GM18508 (cell line): ENCODE data around the gene VSTM2L.

ENCODE experiments used
- ATAC-seq: cut with Tn5 transposase; IDR thresholded peaks from one replicate; pipeline ENCODE4 v1.9.1; 2021; ENCODE audit warnings: moderate number of reproducible peaks; ENCODE audit not compliant: insufficient read depth, unreplicated experiment

The VSTM2L gene

DNA sequence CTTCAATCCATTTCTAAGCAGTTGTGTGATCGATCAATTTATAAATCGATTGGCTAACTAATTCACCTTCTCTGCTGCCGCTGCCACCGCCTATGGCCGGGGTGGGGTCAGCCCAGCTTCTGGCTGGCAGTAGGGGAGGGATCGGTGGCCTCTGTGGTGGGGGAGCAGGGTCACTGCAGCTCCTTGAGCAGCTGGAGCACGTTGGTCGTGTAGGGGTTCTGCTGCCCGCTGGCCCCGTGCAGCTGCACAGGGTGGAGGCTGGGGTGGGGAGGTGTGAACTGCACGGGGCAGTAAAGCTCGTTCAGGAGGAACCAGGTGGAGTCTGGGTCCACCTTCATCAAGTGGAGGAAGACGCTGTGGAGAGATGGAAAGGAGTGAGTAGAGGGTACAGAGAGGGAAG, 80.4 kb downstream of the VSTM2L start:
- no peak for ATAC-seq

GRCh38 chr20:37984018-37984785, 81.3 kb downstream of the VSTM2L start:
- no peak for ATAC-seq

- ATAC-seq, result no peak
These were observed 83.3 kb downstream of the VSTM2L start for GRCh38 chr20:37986044-37986858.

DNA sequence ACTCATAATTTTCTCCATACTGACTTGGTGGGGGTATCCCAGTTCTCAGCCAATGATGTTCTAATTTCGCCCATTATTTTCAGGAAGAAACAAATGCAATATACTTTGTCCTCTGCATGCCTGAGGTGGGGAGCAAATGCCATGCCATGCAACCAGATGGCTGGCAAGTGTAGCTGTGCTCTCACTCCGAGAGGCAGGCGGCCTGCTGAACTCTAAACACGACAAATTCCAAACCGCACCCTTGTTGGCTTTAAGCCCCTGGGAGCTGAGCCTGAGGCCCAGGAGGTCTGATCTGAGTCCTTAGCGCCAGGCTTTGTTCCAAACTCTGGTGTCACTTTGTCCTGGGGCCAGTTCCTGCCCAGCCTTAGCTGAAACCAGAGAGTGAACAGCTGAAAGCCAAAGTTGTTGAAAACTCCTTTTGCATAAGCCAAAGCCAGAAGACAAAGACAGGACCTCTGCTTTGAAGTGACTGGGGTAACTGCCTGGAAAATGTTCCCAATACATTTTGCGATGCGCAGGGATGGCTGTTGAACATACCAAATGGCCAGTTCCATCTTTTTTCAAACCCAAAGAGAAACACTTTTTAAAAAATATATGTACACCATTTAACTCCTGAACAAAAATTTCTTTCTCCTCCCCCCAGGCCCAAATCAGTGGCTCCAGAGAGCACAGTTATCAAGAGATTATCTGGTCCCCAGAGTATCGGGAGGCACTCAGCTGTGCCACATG, 84.1 kb downstream of the VSTM2L start:
- no peak for ATAC-seq

GRCh38 chr20:37987602-37988290, 84.8 kb downstream of the VSTM2L start:
- ATAC-seq, result no peak

GRCh38 chr20:37988306-37988954, 85.5 kb downstream of the VSTM2L start:
- no peak for ATAC-seq

- ATAC-seq, result no peak
These were observed 86.8 kb downstream of the VSTM2L start for GRCh38 chr20:37989601-37990295.

DNA sequence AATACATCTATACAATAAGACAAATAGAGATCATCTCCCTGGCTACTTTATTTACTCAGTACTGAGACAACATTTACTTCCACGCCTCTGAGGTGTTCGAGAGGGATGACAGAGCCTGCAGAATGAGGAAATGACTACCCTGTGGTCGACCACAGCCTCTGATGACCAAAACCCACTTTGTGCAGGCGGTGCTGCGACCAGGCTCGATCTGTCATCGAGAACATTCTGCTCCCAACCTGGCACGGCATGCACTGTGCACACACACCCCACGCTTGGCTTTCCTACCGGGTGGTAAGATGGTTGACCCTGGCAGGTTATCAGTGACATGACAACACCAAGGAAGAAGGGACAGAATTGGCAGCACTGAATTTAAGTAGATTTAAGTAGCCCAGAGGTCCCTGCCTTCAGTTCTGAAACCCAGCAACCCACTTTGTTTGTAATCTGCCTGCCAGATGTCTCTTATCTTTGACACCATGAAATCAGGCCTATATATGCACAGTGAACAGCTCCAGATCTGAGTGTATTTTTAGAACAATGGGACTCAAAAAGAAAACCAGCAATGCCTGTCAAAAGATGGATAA, 87.7 kb downstream of the VSTM2L start:
- ATAC-seq, result peak; percentile 77

- ATAC-seq, result no peak
These were observed 88.4 kb downstream of the VSTM2L start for GRCh38 chr20:37991157-37991866.

DNA sequence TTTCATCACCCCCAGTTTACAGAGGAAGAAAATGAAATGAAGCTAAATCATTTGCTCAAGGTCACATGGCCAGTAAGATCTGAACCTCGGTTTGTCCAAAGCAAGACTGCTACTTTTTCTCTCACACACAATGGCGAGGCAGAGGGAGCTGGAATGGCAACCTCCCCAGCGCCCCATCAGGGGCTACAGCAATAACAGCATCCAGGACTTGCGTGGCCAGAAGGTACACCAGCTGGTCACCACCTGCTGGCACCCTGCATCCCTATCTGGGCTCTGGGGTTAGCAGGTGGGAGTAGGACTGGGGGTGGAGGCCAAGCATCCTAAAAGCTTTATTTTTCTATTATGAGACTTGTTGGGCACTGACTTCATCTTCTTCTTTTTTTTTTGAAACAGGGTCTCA, 89.0 kb downstream of the VSTM2L start:
- no peak for ATAC-seq

DNA sequence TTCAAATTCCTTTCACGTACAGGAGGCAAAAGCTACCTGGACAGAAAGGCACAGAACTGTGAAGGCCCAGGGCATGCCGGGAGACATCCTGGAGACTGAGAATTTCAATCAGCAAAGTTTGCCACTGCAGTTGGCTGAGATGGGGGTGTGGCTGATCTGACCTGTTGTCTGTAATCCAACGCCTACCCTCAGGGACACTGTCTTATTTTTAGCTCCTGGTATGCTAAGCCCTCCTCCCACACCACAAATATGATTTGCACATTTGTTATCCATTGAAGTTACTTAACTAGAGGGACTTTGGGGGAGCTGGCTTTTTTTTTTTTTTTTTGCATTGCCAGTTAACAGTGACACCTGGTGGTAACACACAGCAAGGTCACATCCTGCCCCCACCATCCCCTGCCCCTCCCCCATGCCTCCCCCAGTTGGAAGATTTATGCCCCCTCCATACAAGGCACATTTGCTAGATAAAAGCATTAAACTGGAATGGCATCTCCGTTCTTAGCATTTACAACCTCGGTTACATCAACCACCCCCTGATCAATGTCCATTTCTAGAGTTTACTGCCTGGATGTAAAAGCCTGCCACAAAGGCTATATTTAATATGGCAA, 90.0 kb downstream of the VSTM2L start:
- ATAC-seq, result no peak

- ATAC-seq, result no peak
These were observed 91.6 kb downstream of the VSTM2L start for GRCh38 chr20:37994512-37994911.
